HG02852 (cell line): Measurements from ENCODE around the gene CD28.
"Not testable (repeated sequence)": the region's sequence is repeated elsewhere in the genome, so short reads cannot be mapped to it uniquely, and the experiment has no call there.

ENCODE experiments used
- ATAC-seq: cut with Tn5 transposase; IDR thresholded peaks from one replicate; pipeline ENCODE4 v1.9.1; 2021; ENCODE audit warnings: mild to moderate bottlenecking, moderate library complexity; ENCODE audit not compliant: unreplicated experiment

Gene CD28

GRCh38 chr2:203781151-203781550 lies 74.7 kb downstream of the CD28 start:
- no peak for ATAC-seq

- ATAC-seq, result peak; percentile 64
Measured at GRCh38 chr2:203782262-203782976, 76.0 kb downstream of the CD28 start.

GRCh38 chr2:203783496-203784203 lies 77.2 kb downstream of the CD28 start:
- ATAC-seq, result no peak

- ATAC-seq, result not testable (repeated sequence)
Measured at GRCh38 chr2:203784710-203785270, 78.4 kb downstream of the CD28 start.

GRCh38 chr2:203785391-203786110 lies 79.1 kb downstream of the CD28 start:
- ATAC-seq, result not testable (repeated sequence)

- ATAC-seq, result no peak
Measured at GRCh38 chr2:203786549-203787351, 80.3 kb downstream of the CD28 start.

- ATAC-seq, result no peak
Measured at GRCh38 chr2:203787979-203788378, 81.5 kb downstream of the CD28 start.
